Stomach (tissue), 4 donors: ENCODE data around the gene SUCLG2.

Source experiments
- CTCF ChIP-seq, 7 experiments: fragments of 450-650 bp in 4 of 7; fragments of 200-600 bp in 3 of 7; sonication (generic) in 3 of 7; IDR thresholded peaks; one replicate each; pipeline ENCODE4 v1.5.1; 2016 to 2019; ENCODE audit warnings: antibody characterized with exemption in 7 of 7, control low read depth in 2 of 7, mild to moderate bottlenecking in 1 of 7
- POLR2AphosphoS5 ChIP-seq, 3 donors: sonication (generic); formaldehyde crosslinking; IDR thresholded peaks; one replicate each; pipeline ENCODE4 v1.6.1; 2016; ENCODE audit warnings: antibody characterized with exemption in 3 of 3

- no peak for TF ChIP-seq CTCF (IDR thresholded peaks at IDR 0.05)
- TF ChIP-seq POLR2AphosphoS5 (IDR thresholded peaks at IDR 0.05): no peak
Observed at GRCh38 chr3:67648229-67648628, 6.2 kb downstream of the SUCLG2 start.
